NCI-H345 (cell line): Measurements from ENCODE around the gene TRNP1.

Experiments used
- DNase-seq: peaks from one replicate; lab custom pipeline; 2025; lab: John Stamatoyannopoulos, UW

Gene TRNP1

GRCh38 chr1:27027575-27028250, 34.2 kb downstream of the TRNP1 start:
- DNase-seq = peak; percentile 70

DNA sequence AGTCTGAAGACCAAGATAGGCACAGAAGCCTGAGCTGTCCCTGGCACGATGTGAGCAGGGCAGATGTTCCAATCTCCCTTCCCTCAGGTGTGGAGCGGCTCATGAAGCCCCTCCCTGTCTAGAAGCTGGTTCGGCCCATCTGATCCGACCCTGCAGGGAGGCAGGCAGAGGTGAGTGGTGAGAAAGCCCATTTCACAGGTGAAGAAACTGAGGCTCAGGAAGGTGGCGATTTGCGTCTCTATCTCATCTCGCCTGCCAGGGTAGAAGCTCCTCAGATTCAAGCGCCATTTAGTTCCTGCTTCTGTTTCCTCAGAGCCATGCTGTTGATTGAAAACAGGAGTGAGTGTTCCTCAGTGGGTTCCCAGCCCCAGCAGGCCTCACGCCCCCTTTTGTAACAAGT, 36.0 kb downstream of the TRNP1 start:
- no peak for DNase-seq

DNA sequence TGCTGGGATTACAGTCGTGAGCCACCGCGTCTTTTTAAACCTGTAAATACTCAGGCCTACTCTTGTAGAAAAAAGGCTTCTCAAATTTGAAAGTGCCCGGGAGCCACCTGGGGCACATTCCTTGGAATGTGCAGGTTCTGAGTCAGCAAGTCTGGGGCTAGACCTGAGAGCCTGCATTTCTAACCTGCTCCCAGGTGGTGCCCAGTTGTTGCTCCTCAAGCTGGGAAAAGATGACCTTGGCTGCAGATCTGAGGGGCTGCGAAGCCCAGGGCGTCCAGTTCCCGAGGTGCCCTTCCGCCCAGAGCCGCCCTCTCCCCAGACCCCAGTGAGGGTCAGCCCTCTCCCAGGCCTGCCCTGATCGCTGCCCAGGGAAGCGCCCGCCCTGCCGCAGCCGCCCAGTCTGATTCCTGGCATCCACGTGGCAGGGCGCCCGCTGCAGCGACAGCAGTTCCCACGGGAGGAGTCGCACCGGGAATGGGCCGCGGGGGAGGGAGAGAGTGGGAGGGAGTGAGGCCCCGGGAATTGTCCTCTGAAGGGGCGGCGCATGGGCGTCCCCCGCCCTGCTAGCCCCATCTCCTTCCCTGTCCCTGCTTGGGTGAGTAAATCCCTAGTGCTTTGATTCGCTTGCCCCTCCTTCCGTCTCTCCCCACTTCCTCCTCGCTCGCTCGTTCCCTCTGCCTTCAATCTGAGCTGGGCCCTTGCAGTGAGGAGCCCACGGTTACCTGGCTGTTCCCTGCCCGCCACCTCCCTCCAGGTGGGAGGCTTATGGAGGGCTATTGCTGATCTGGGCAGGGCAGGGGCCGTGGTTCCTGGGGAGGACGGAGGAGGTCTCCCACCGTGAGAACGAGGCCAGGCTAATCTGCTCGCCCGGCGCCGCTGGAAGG, 38.0 kb downstream of the TRNP1 start:
- DNase-seq = no peak

DNA sequence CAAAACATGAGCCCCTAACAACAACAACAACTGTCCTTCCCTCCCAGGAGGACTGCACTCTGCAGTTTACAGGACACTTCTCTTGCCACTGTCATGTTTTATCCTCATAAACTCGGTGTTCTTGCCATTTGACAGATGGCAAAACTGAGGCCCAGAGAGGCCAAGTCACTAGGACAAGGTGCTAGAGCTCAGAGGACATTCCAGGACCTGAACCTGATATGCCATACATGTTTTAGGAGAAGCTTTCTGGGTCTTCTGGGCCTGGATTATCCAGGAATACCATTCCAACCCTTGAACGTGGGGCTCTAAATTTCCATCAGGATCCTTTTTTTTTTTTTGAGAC, 38.6 kb downstream of the TRNP1 start:
- DNase-seq = no peak

GRCh38 chr1:27033043-27033746, 39.7 kb downstream of the TRNP1 start:
- DNase-seq = no peak

DNA sequence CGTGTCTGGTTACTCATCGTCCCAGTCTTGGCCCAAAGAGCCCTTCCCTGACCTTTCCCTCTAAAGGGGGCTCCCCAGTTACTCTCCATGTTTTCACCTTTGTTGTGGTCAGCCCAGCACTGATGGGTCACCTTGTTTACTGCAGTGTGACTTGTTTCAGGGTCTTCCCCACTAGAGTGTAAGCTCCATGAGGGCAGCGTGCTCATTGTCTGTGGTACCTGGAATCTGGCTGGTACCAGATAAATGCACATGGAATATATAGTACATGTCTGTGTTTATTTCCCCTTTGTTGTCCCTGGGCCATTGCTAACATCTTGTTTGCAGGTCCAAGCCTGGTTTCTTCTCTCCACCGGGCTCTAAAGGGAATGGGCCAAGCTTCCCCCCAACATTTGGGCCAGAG, 41.9 kb downstream of the TRNP1 start:
- DNase-seq = no peak

- no peak for DNase-seq
Measured at GRCh38 chr1:27036718-27037117, 43.2 kb downstream of the TRNP1 start.

- DNase-seq = no peak
Measured at GRCh38 chr1:27037518-27037917, 44.0 kb downstream of the TRNP1 start.

DNA sequence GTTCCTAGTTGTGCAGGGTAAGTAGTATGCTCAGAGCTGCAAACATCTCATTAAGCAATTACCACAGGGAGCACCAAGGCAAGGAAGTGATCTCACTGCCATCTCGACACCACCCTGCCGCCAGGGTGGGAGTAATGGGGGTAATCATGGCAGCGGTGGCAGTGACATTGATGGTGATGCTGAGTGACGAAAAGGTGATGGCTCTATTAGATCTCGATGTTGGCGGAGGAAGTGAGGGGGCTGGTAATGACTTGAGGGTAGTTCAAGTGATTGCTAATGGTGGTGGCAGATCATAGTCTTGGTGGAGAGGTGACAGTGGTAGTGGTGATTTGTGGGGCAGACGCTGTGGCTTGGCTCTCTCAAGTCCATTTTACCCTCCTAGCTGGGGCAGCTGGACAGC, 44.5 kb downstream of the TRNP1 start:
- DNase-seq = no peak

- no peak for DNase-seq
Measured at GRCh38 chr1:27042670-27043069, 49.2 kb downstream of the TRNP1 start.

- peak; percentile 86 for DNase-seq
Measured at GRCh38 chr1:27044613-27045151, 51.2 kb downstream of the TRNP1 start.

GRCh38 chr1:27045973-27046558, 52.6 kb downstream of the TRNP1 start:
- DNase-seq = peak; percentile 59

DNA sequence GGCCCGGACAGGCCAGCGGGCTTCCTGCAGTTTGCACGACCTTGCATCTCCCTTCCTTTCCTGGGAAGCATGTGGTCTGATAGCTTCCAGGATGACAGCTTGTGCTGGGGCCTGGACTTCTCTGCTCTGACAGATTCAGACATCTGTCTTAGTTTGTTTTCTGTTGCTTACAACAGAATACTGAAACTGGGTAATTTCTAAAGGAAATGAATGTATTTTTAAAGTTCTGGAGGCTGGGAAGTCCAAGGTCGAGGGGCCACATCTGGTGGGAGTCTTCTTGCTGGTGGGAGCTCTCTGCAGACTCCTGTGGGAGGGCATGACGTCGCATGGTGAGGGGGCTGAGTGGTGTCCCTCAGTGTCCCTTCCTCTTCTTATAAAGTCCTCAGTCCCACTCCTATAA, 54.4 kb downstream of the TRNP1 start:
- DNase-seq = no peak

DNA sequence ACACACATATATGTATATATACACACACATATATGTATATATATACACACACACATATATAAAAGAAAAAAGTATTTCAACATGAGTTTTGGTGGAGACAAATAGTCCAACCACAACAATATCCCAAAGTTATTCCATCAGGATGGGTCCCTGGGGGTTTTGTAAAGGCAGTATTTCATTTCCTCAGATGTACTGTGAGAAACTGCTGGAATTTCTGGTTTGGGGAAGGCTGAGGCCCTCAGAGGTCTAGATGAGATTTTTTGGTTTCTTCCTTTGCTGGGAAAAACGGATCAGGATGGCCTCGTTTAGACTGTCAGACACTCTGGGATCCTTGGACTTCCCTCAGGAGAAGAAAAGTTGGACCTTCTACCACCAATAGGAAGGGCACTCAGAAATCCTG, 55.6 kb downstream of the TRNP1 start:
- DNase-seq = no peak

DNA sequence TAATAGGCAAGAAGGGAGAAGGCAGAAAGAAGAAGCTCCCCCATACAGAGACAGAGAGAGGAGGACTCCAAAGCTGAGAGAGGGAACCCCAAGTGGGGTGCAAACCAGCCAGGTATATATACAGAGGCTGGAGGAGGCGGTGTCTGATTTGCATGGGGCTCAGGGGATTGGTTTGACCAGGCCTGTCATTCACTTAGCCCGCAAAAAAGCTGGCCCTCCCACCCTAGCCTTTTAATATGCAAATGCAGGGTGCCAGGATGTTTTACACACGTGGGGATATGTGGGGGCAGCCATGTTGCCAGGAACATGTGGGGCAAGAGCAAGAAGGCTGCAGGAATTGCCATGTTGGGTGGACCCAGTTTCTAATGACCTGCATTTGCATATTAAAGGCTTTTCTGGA, 56.1 kb downstream of the TRNP1 start:
- DNase-seq = no peak
